Neural progenitor cell (in vitro differentiated cells): ENCODE results near the gene ANXA2. TPM values are rescaled to one million over a fixed set of nuclear protein-coding genes. Genes with fewer than 3 reads are reported as not detected.

Experiments
- DNase-seq: peaks from one replicate; pipeline ENCODE4 v3.0.0-alpha.2; 2016; ENCODE audit warnings: low spot score
- H2AFZ ChIP-seq: fragments of 200-600 bp; sonication (generic); replicated peaks from 2 replicates; pipeline ENCODE4 v1.6.1; 2016; ENCODE audit warnings: antibody characterized with exemption
- H3F3A ChIP-seq: fragments of 200-600 bp; sonication (generic); 2 replicates; pipeline ENCODE4 v1.6.1; 2016; ENCODE audit warnings: antibody characterized with exemption, low read depth
- H3K27ac ChIP-seq: fragments of 200-600 bp; sonication (generic); 2 replicates; pipeline ENCODE4 v1.5.1; 2016; ENCODE audit warnings: mild to moderate bottlenecking
- H3K27me3 ChIP-seq: fragments of 200-600 bp; sonication (generic); 2 replicates; pipeline ENCODE4 v1.6.1; 2016; ENCODE audit warnings: mild to moderate bottlenecking, moderate library complexity
- H3K36me3 ChIP-seq: fragments of 200-600 bp; sonication (generic); 2 replicates; pipeline ENCODE4 v1.5.1; 2016
- H3K4me1 ChIP-seq: fragments of 200-600 bp; sonication (generic); 2 replicates; pipeline ENCODE4 v1.6.1; 2016; ENCODE audit warnings: mixed run types
- H3K4me2 ChIP-seq: fragments of 200-600 bp; sonication (generic); 2 replicates; pipeline ENCODE4 v1.6.1; 2016
- H3K4me3 ChIP-seq: fragments of 200-600 bp; sonication (generic); 2 replicates; pipeline ENCODE4 v1.5.1; 2016
- H3K79me2 ChIP-seq: fragments of 200-600 bp; sonication (generic); 2 replicates; pipeline ENCODE4 v1.6.1; 2016; ENCODE audit warnings: low read depth
- H3K9ac ChIP-seq: fragments of 200-600 bp; sonication (generic); 2 replicates; pipeline ENCODE4 v1.6.1; 2016
- H3K9me3 ChIP-seq: fragments of 200-600 bp; sonication (generic); 2 replicates; pipeline ENCODE4 v1.5.1; 2016; ENCODE audit warnings: low read depth
- H4K20me1 ChIP-seq: fragments of 200-600 bp; sonication (generic); 2 replicates; pipeline ENCODE4 v1.6.1; 2016; ENCODE audit warnings: low read depth
- H3K27ac Mint-ChIP-seq: 3 replicates; pipeline ENCODE4 v1.8.0; 2021; ENCODE audit warnings: mixed read lengths
- H3K27me3 Mint-ChIP-seq: 2 replicates; pipeline ENCODE4 v1.8.0; 2022; ENCODE audit warnings: low read depth, mild to moderate bottlenecking, inconsistent platforms, moderate library complexity, mixed read lengths; ENCODE audit not compliant: insufficient read depth
- H3K36me3 Mint-ChIP-seq: 3 replicates; pipeline ENCODE4 v1.8.0; 2021; ENCODE audit warnings: mixed read lengths
- H3K4me1 Mint-ChIP-seq: 3 replicates; pipeline ENCODE4 v1.8.0; 2021; ENCODE audit warnings: mixed read lengths
- H3K4me3 Mint-ChIP-seq: 3 replicates; pipeline ENCODE4 v1.8.0; 2021; ENCODE audit warnings: mild to moderate bottlenecking, moderate library complexity, mixed read lengths
- H3K9me3 Mint-ChIP-seq: 3 replicates; pipeline ENCODE4 v1.8.0; 2020; ENCODE audit warnings: mixed read lengths
- CTCF ChIP-seq: fragments of 200-600 bp; sonication (generic); IDR thresholded peaks from 2 replicates; pipeline ENCODE4 v1.5.1; 2017; ENCODE audit warnings: antibody characterized with exemption, mild to moderate bottlenecking
- EZH2 ChIP-seq: fragments of 200-600 bp; sonication (generic); IDR thresholded peaks from 2 replicates; pipeline ENCODE4 v1.6.1; 2017; ENCODE audit warnings: antibody characterized with exemption, mild to moderate bottlenecking, moderate library complexity
- EZH2phosphoT487 ChIP-seq: fragments of 200-600 bp; sonication (generic); IDR thresholded peaks from 2 replicates; pipeline ENCODE4 v1.6.1; 2017; ENCODE audit warnings: antibody characterized with exemption
- total RNA-seq: library from RNA; depleted of rRNA; stranded (reverse); fragments of >200 nt; gene quantifications from 2 replicates; pipeline ENCODE4 v1.2.3, GENCODE V29; 2015; ENCODE audit warnings: low replicate concordance

ANXA2 gene
- total RNA-seq, 1 donor from 2014 or later, result 20.1 TPM

- H3K27ac ChIP-seq, result no peak overlapping the region
- H3K9me3 ChIP-seq, result no peaks in the 10 kb centered on the region
- peaks cover 5% of the 10 kb centered on the region for H3K36me3 Mint-ChIP-seq
- peak overlapping the region; percentile 56 for H3K4me3 Mint-ChIP-seq
- no peak overlapping the region for H3K9ac ChIP-seq
- H3K27me3 Mint-ChIP-seq, result peaks cover 2% of the 10 kb centered on the region
- H3K27me3 ChIP-seq, result peaks cover 59% of the 10 kb centered on the region
- H4K20me1 ChIP-seq, result no peaks in the 10 kb centered on the region
- H3K4me1 Mint-ChIP-seq, result peaks cover 73% of the 10 kb centered on the region
- H3K4me3 ChIP-seq, result no peak overlapping the region
- no peak overlapping the region for H2AFZ ChIP-seq
- H3K4me2 ChIP-seq, result no peak overlapping the region
- peak; percentile 35 for DNase-seq
- no peaks in the 10 kb centered on the region for H3K9me3 Mint-ChIP-seq
- TF ChIP-seq CTCF (no peak), EZH2 (no peak), EZH2phosphoT487 (no peak)
- peak overlapping the region; percentile 95 for H3K27ac Mint-ChIP-seq
- no peaks in the 10 kb centered on the region for H3K79me2 ChIP-seq
- H3K36me3 ChIP-seq, result no peaks in the 10 kb centered on the region
- H3K4me1 ChIP-seq, result peaks cover 30% of the 10 kb centered on the region
- no peaks in the 10 kb centered on the region for H3F3A ChIP-seq
Observed at GRCh38 chr15:60374628-60375081, 23.1 kb downstream of the ANXA2 start.

- peaks cover under 1% of the 10 kb centered on the region for H3K9me3 Mint-ChIP-seq
- Histone ChIP-seq H3K27ac (no peak overlapping the region), H3K9ac (no peak overlapping the region), H3K36me3 (no peaks in the 10 kb centered on the region), H3K79me2 (no peaks in the 10 kb centered on the region), H2AFZ (no peak overlapping the region), H3K4me3 (no peak overlapping the region), H3K27me3 (peaks cover 64% of the 10 kb centered on the region), H3K4me1 (peaks cover 31% of the 10 kb centered on the region), H4K20me1 (no peaks in the 10 kb centered on the region), H3K4me2 (no peak overlapping the region), H3F3A (no peaks in the 10 kb centered on the region), H3K9me3 (no peaks in the 10 kb centered on the region)
- H3K27me3 Mint-ChIP-seq, result peaks cover 2% of the 10 kb centered on the region
- H3K4me3 Mint-ChIP-seq, result no peak overlapping the region
- TF ChIP-seq CTCF (no peak), EZH2 (no peak), EZH2phosphoT487 (no peak)
- DNase-seq, result no peak
- peaks cover 6% of the 10 kb centered on the region for H3K36me3 Mint-ChIP-seq
- H3K4me1 Mint-ChIP-seq, result peaks cover 73% of the 10 kb centered on the region
- peak overlapping the region; percentile 95 for H3K27ac Mint-ChIP-seq
Observed at GRCh38 chr15:60374209-60374608, 23.6 kb downstream of the ANXA2 start.

GRCh38 chr15:60373745-60374144 is 24.0 kb downstream of the ANXA2 start:
- no peaks in the 10 kb centered on the region for H3F3A ChIP-seq
- Mint-ChIP-seq H3K36me3 (peaks cover 8% of the 10 kb centered on the region), H3K9me3 (peaks cover 2% of the 10 kb centered on the region), H3K4me1 (peaks cover 76% of the 10 kb centered on the region), H3K4me3 (no peak overlapping the region), H3K27me3 (peaks cover 2% of the 10 kb centered on the region), H3K27ac (peak overlapping the region; percentile 95)
- no peaks in the 10 kb centered on the region for H4K20me1 ChIP-seq
- no peak overlapping the region for H2AFZ ChIP-seq
- DNase-seq, result no peak
- no peak overlapping the region for H3K9ac ChIP-seq
- H3K9me3 ChIP-seq, result no peaks in the 10 kb centered on the region
- H3K4me3 ChIP-seq, result no peak overlapping the region
- H3K79me2 ChIP-seq, result no peaks in the 10 kb centered on the region
- H3K27me3 ChIP-seq, result peaks cover 68% of the 10 kb centered on the region
- H3K4me2 ChIP-seq, result no peak overlapping the region
- TF ChIP-seq EZH2, result no peak
- no peak for TF ChIP-seq EZH2phosphoT487
- TF ChIP-seq CTCF, result no peak
- H3K27ac ChIP-seq, result no peak overlapping the region
- H3K36me3 ChIP-seq, result no peaks in the 10 kb centered on the region
- peaks cover 35% of the 10 kb centered on the region for H3K4me1 ChIP-seq
